H1 (cell line): Measurements from ENCODE around the gene FAM227B. TPM values are rescaled to one million over a fixed set of nuclear protein-coding genes. Genes with fewer than 3 reads are reported as not detected.

Experiments used
- CTCF ChIA-PET: fragments of 300-600 bp; sonication (Branson Sonifier 250); formaldehyde crosslinking; loops from one replicate; lab custom pipeline; 2021; ENCODE audit not compliant: partially characterized antibody; lab: Charles Lee
- POLR2A ChIA-PET: fragments of 300-600 bp; sonication (Branson Sonifier 250); formaldehyde crosslinking; loops from one replicate; lab custom pipeline; 2021; ENCODE audit warnings: inconsistent platforms; ENCODE audit not compliant: partially characterized antibody; lab: Charles Lee
- DNase-seq, 2 experiments: peaks; one replicate each; pipeline versions ENCODE4 v3.0.0 to v3.0.0-alpha.2; 2010 to 2022; ENCODE audit warnings: low spot score in 2 of 2, low read depth in 1 of 2, mixed read lengths in 1 of 2
- FAIRE-seq: peaks from 2 replicates; lab custom pipeline; 2011; peaks lifted over from hg19 to GRCh38; lab: Jason Lieb, UNC
- H2AFZ ChIP-seq: 2 replicates; pipeline ENCODE4 v1.8.1; 2012; ENCODE audit warnings: low read length, inconsistent platforms
- H2AK5ac ChIP-seq: 2 replicates; pipeline ENCODE4 v1.6.1; 2013; ENCODE audit warnings: low read depth, low read length
- H2BK120ac ChIP-seq: replicated peaks from 2 replicates; pipeline ENCODE3; 2013; ENCODE audit warnings: low read depth, low read length, inconsistent platforms
- H2BK12ac ChIP-seq: 2 replicates; pipeline ENCODE4 v1.6.1; 2013; ENCODE audit warnings: low read depth, low read length
- H2BK15ac ChIP-seq: 2 replicates; pipeline ENCODE4 v1.6.1; 2013; ENCODE audit warnings: low read length
- H2BK20ac ChIP-seq: 2 replicates; pipeline ENCODE4 v1.6.1; 2013; ENCODE audit warnings: low read length
- H2BK5ac ChIP-seq: 2 replicates; pipeline ENCODE4 v1.6.1; 2013; ENCODE audit warnings: low read depth, low read length
- H3K14ac ChIP-seq: 2 replicates; pipeline ENCODE4 v1.6.1; 2013; ENCODE audit warnings: inconsistent platforms; ENCODE audit not compliant: insufficient read length
- H3K18ac ChIP-seq: 2 replicates; pipeline ENCODE4 v1.6.1; 2013; ENCODE audit warnings: low read length; ENCODE audit errors: extremely low read depth
- H3K23ac ChIP-seq: 2 replicates; pipeline ENCODE4 v1.6.1; 2013; ENCODE audit warnings: inconsistent platforms; ENCODE audit not compliant: insufficient read length
- H3K23me2 ChIP-seq: 2 replicates; pipeline ENCODE4 v1.6.1; 2013; ENCODE audit warnings: low read depth, low read length
- H3K27ac ChIP-seq: 2 replicates; pipeline ENCODE4 v1.6.1; 2011; ENCODE audit warnings: low read depth, low read length, inconsistent platforms
- H3K27me3 ChIP-seq, 4 experiments: replicated peaks in 1 of 4; 1 replicate in 1 of 4; 2 replicates in 3 of 4; pipeline versions ENCODE4 v1.6.1 to v1.8.1; 2011 to 2013; ENCODE audit warnings: low read length in 3 of 4, mild to moderate bottlenecking in 3 of 4, inconsistent platforms in 2 of 4, mixed read lengths in 2 of 4, moderate library complexity in 1 of 4; ENCODE audit not compliant: control insufficient read depth in 3 of 4, insufficient read depth in 3 of 4; ENCODE audit errors: extremely low read depth in 1 of 4
- H3K36me3 ChIP-seq, 4 experiments: 2 replicates each; pipeline versions ENCODE4 v1.6.1 to v1.8.1; 2011 to 2013; ENCODE audit warnings: mild to moderate bottlenecking in 4 of 4, low read length in 3 of 4, moderate library complexity in 2 of 4, control low read depth in 1 of 4, inconsistent platforms in 1 of 4; ENCODE audit not compliant: insufficient read depth in 4 of 4, control insufficient read depth in 2 of 4
- H3K4ac ChIP-seq: replicated peaks from 2 replicates; pipeline ENCODE3; 2013; ENCODE audit warnings: low read length, low read depth, mixed read lengths, inconsistent platforms; ENCODE audit not compliant: insufficient read length
- H3K4me1 ChIP-seq, 4 experiments: replicated peaks in 1 of 4; 1 replicate in 1 of 4; 2 replicates in 3 of 4; pipeline versions ENCODE4 v1.6.1 to v1.8.1; 2011 to 2013; ENCODE audit warnings: low read length in 3 of 4, inconsistent platforms in 2 of 4, mixed read lengths in 1 of 4; ENCODE audit not compliant: insufficient read depth in 4 of 4, control insufficient read depth in 3 of 4
- H3K4me2 ChIP-seq, 2 experiments: 2 replicates each; pipeline versions ENCODE4 v1.6.1 to v1.8.1; 2011 to 2013; ENCODE audit warnings: low read depth in 2 of 2, low read length in 2 of 2, control low read depth in 1 of 2, inconsistent platforms in 1 of 2, mild to moderate bottlenecking in 1 of 2; ENCODE audit not compliant: insufficient read depth in 1 of 2
- H3K4me3 ChIP-seq, 4 experiments: fragments of 200-600, 300-600 bp in 1 of 4; sonication (generic), shearing (Covaris generic), sonication (Bioruptor Twin) in 1 of 4; 2 replicates each; pipeline versions ENCODE4 v1.5.1 to v1.8.1; 2011 to 2016; ENCODE audit warnings: low read length in 4 of 4, low read depth in 3 of 4, control low read depth in 2 of 4, inconsistent platforms in 2 of 4, mild to moderate bottlenecking in 2 of 4, mixed read lengths in 1 of 4, moderate library complexity in 1 of 4; ENCODE audit not compliant: insufficient read depth in 2 of 4; ENCODE audit errors: extremely low read depth in 1 of 4
- H3K56ac ChIP-seq: replicated peaks from 2 replicates; pipeline ENCODE3; 2013; ENCODE audit warnings: low read depth, mild to moderate bottlenecking, mixed read lengths, low read length, inconsistent platforms; ENCODE audit not compliant: insufficient read length
- H3K79me1 ChIP-seq: 2 replicates; pipeline ENCODE4 v1.6.1; 2013; ENCODE audit warnings: low read depth, low read length, control low read depth
- H3K79me2 ChIP-seq, 2 experiments: 2 replicates each; pipeline versions ENCODE4 v1.6.1 to v1.8.1; 2012 to 2013; ENCODE audit warnings: low read length in 2 of 2, mild to moderate bottlenecking in 2 of 2, inconsistent platforms in 1 of 2; ENCODE audit not compliant: insufficient read depth in 2 of 2, control insufficient read depth in 1 of 2
- H3K9ac ChIP-seq, 4 experiments: replicated peaks in 1 of 4; 1 replicate in 1 of 4; 2 replicates in 3 of 4; pipeline versions ENCODE4 v1.6.1 to v1.8.1; 2011 to 2013; ENCODE audit warnings: low read depth in 3 of 4, low read length in 3 of 4, control low read depth in 2 of 4, mild to moderate bottlenecking in 2 of 4, moderate library complexity in 2 of 4, inconsistent platforms in 1 of 4; ENCODE audit errors: extremely low read depth in 1 of 4
- H3K9me3 ChIP-seq, 2 experiments: 2 replicates each; pipeline versions ENCODE4 v1.6.1 to v1.8.1; 2012 to 2013; ENCODE audit warnings: mild to moderate bottlenecking in 2 of 2, moderate library complexity in 2 of 2, control low read depth in 1 of 2, inconsistent platforms in 1 of 2, low read depth in 1 of 2, low read length in 1 of 2, mixed read lengths in 1 of 2; ENCODE audit not compliant: insufficient read depth in 2 of 2
- H4K20me1 ChIP-seq, 2 experiments: replicated peaks in 1 of 2; 2 replicates each; pipeline versions ENCODE3 to v1.8.1; 2011 to 2013; ENCODE audit warnings: inconsistent platforms in 2 of 2, low read length in 2 of 2, mild to moderate bottlenecking in 1 of 2; ENCODE audit not compliant: insufficient read depth in 2 of 2, control insufficient read depth in 1 of 2
- H4K5ac ChIP-seq: 2 replicates; pipeline ENCODE4 v1.6.1; 2013; ENCODE audit warnings: low read length, low read depth, mixed read lengths, inconsistent platforms; ENCODE audit not compliant: insufficient read length
- H4K8ac ChIP-seq: 2 replicates; pipeline ENCODE4 v1.8.0; 2013; ENCODE audit warnings: mild to moderate bottlenecking, moderate library complexity, low read length, inconsistent platforms; ENCODE audit not compliant: insufficient read depth; ENCODE audit errors: extremely low read depth
- H4K91ac ChIP-seq: replicated peaks from 2 replicates; pipeline ENCODE3; 2013; ENCODE audit warnings: low read length, mixed read lengths, inconsistent platforms; ENCODE audit not compliant: insufficient read length
- NANOG ChIP-seq: IDR thresholded peaks from 2 replicates; pipeline ENCODE4 v1.6.1; 2011; ENCODE audit warnings: low read length, low read depth, mild to moderate bottlenecking, inconsistent platforms; ENCODE audit not compliant: insufficient read depth, poor library complexity, severe bottlenecking
- WGBS, 2 experiments: shearing (Covaris generic) in 1 of 2; methylation state at CpG; one replicate each; pipeline versions ENCODE4 v1.1.6 to v1.1.7; 2013 to 2015; ENCODE audit warnings: low lambda C conversion rate in 2 of 2, mixed read lengths in 2 of 2, inconsistent platforms in 1 of 2, low coverage in 1 of 2, missing lambda C conversion rate in 1 of 2; ENCODE audit not compliant: insufficient replicate concordance in 2 of 2, insufficient coverage in 1 of 2, insufficient read length in 1 of 2; ENCODE audit errors: extremely low coverage in 1 of 2, missing lambda C conversion rate in 1 of 2; 5-methylcytosine and 5-hydroxymethylcytosine counted together
- polyA plus RNA-seq, 7 experiments: library from polyadenylated mRNA; depleted of rRNA in 3 of 7; stranded (reverse) in 5 of 7; unstranded in 2 of 7; fragments of >200 nt in 5 of 7; fragments of 200-250 nt in 2 of 7; gene quantifications; 1 replicate in 5 of 7; 2 replicates in 1 of 7; 4 replicates in 1 of 7; pipeline versions ENCODE4 v1.2.1 to v1.2.3, GENCODE V29; 2011 to 2013; ENCODE audit warnings: missing spikeins in 2 of 7, mixed read lengths in 2 of 7
- total RNA-seq: library from RNA; stranded (reverse); fragmentation: NEBNext Ultra II Directional; extraction: Animal tissue kit (Norgen Biotek cat#: 25700); gene quantifications from 2 replicates; pipeline ENCODE4 v1.2.1, GENCODE V29; 2021

The FAM227B gene
- total and polyA plus RNA-seq, 2 of the 8 experiments (the other 6 are each of a cell fraction or from before 2014, with no cell fraction given): 4.0 to 6.5 TPM

DNA sequence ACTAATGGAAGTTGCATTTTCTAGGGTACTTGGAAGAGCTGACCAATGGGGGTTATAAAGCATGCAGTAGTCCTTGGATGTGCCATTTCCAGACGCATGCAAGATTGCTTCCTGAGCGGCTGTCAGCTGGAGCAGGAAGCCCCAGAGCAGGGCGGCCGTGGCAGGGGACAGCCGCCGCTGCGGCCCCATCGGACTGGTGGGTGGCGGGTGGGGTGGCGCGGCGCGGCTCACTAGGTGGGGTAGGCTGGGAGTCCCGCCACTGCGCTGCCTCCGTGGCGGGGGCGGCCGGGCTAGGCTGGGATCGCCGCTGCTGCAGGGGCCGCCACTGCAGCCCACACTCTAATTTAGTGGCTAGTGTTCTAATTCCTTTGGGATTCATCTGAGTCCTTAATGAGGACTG, 254.1 kb downstream of the FAM227B start:
- Histone ChIP-seq H3K79me2 (no peaks in the 10 kb centered on the region), H2AK5ac (no peak overlapping the region), H2BK12ac (no peak overlapping the region), H3K9ac (no peak overlapping the region), H3K4me2 (no peak overlapping the region), H4K5ac (no peak overlapping the region), H2BK20ac (no peak overlapping the region), H3K4me1 (no peaks in the 10 kb centered on the region), H3K14ac (no peak overlapping the region), H2AFZ (no peak overlapping the region), H2BK15ac (no peak overlapping the region), H4K8ac (no peak overlapping the region), H3K27ac (no peak overlapping the region), H3K9me3 (no peaks in the 10 kb centered on the region), H3K4ac (no peak overlapping the region), H3K79me1 (no peaks in the 10 kb centered on the region), H3K36me3 (no peaks in the 10 kb centered on the region), H3K23me2 (no peaks in the 10 kb centered on the region), H3K4me3 (no peak overlapping the region), H2BK5ac (no peak overlapping the region), H3K23ac (no peak overlapping the region), H4K91ac (no peak overlapping the region), H4K20me1 (no peaks in the 10 kb centered on the region), H3K27me3 (no peaks in the 10 kb centered on the region), H3K56ac (no peak overlapping the region), H3K18ac (no peak overlapping the region), H2BK120ac (no peak overlapping the region)
- DNase-seq: no peak
- 96% methylated on average over 17 of the region's 22 CpGs; no CpG with 5 or more reads in 1 of the 2 experiments for WGBS, 2 experiments
- POLR2A ChIA-PET: no interaction called here
- no peak for FAIRE-seq
- CTCF ChIA-PET: interaction anchor here (1.0 kb wide), 1 partner anchor 57 kb away, joined by 5 read pairs; the partner anchor contains the start of gene FGF7
- TF ChIP-seq NANOG: no peak
